ENCODE measurements around the gene CLEC14A.

Gene CLEC14A, protein sequence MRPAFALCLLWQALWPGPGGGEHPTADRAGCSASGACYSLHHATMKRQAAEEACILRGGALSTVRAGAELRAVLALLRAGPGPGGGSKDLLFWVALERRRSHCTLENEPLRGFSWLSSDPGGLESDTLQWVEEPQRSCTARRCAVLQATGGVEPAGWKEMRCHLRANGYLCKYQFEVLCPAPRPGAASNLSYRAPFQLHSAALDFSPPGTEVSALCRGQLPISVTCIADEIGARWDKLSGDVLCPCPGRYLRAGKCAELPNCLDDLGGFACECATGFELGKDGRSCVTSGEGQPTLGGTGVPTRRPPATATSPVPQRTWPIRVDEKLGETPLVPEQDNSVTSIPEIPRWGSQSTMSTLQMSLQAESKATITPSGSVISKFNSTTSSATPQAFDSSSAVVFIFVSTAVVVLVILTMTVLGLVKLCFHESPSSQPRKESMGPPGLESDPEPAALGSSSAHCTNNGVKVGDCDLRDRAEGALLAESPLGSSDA

GRCh38 chr14:38255673-38256532, at the start of gene CLEC14A:
TSS of gene CLEC14A (minus strand) at chr14:38256093. CDS start at chr14:38256022, 71 bp downstream.
- no peak for TF ChIP-seq POLR2A (IDR thresholded peaks at IDR 0.05; ENCODE audit: low read depth, low read length)
- no peak for DNase-seq (ENCODE audit: insufficient read length, low spot score)
- no peak for FAIRE-seq

DNA sequence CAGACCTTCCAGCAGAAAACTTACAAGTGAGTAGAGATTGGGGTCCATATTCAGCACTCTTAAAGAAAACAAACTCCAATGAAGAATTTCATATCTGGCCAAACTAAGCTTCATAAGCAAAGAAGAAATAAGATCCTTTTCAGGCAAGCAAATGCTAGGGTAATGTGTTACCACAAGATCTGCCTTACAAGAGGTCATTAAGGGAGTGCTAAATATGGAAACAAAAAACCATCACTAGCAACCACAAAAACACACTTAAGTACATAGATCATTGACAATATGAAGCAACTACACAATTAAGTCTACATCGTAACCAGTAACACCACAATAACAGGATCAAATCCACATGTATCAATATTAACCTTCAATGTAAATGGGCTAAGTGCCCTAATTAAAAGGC, 47.1 kb upstream of the CLEC14A start:
- FAIRE-seq (no peak), DNase-seq (ENCODE audit: insufficient read length, low spot score) (no peak)
- no peak for TF ChIP-seq POLR2A (IDR thresholded peaks at IDR 0.05; ENCODE audit: low read depth, low read length)

- no peak for TF ChIP-seq POLR2A (IDR thresholded peaks at IDR 0.05; ENCODE audit: low read depth, low read length)
- DNase-seq (ENCODE audit: insufficient read length, low spot score) (no peak), FAIRE-seq (no peak)
Observed at GRCh38 chr14:38302034-38302433, 46.1 kb upstream of the CLEC14A start.

DNA sequence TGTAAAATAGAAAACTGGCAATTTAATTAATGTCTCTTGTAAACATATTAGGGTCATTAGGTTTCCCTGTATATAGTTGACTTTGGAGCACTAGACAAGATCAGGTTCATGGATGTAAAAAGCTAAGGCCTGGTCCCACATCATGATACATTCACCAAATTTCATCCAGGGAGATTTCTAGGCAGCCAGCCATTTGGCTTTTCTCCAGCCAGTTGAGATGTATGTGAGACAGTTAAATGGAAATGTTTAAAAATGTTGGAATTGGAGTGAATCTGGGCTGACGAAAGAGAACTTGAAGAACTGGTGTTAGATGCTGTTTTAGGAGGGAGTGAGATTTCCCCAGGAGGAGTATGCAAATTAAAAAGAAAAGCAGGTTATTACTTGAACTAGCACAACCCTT, 41.8 kb upstream of the CLEC14A start:
- TF ChIP-seq POLR2A (IDR thresholded peaks at IDR 0.05; ENCODE audit: low read depth, low read length): no peak
- no peak for FAIRE-seq
- DNase-seq (ENCODE audit: insufficient read length, low spot score): no peak

DNA sequence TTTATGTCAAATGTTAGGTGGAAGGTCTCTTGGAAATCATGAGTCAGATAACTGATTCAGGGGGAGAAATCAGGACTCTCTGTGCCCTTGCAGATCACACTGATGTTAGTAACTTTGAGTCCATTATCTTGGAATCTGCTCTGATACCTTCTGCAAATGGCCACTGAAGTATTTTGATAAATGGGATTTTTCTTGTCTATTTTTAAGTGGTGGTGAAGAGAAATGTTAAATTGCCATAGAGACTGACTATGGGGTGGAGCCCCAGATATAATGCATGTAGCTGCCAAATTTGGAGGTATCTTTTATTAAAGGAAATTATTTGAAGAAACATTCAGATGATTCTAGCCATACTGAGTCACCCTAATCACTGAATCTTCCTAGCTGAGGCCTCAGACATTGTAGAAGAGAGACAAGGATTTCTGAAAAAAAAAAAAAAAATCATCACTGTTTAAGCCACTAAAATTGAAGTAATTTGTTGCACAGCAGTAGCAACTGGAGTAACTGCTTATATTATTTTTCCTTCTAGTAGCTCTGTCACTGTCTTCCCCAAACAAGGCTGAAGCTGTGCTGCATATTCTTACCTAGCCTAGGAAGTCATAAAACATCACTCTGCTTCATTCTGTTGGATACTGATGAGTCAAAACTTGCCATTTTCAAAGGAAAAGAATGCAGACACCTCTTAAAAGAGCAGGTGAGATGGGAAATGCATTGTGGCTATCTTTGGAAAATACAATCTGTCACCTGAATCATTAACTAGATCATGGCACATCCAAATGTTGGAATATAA, 36.0 kb upstream of the CLEC14A start:
- no peak for TF ChIP-seq POLR2A (IDR thresholded peaks at IDR 0.05; ENCODE audit: low read depth, low read length)
- FAIRE-seq: no peak

DNA sequence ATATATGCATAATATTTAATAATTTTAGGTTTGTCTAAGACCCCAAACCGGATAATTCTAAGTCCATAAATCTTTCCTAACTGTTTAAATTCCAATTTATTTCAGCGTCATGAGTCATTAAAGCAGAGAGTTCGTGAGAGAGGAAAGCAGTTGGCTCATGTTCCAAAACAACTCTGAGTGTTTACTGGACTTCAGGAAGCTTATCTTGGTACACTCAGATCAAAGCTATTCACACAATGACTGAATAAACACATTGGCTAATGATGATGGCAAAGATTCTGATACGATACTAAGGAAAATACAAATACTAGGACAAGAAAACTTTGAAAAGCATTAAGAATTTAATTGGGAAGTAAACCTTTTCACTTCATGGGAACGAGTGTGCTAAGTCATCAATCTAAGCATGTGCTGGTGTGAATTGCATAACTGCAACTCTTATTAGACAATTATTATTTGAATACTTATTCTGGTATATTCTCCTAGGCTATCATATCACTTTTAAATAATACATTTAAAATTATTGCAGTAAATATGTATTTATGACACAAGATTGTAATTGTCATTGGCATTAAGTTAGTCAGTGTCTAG, 34.8 kb upstream of the CLEC14A start:
- DNase-seq (ENCODE audit: insufficient read length, low spot score) (peak; percentile 5), FAIRE-seq (no peak)
- TF ChIP-seq POLR2A (IDR thresholded peaks at IDR 0.05; ENCODE audit: low read depth, low read length): no peak

More for the DNA sequence above, 36.0 kb upstream of the CLEC14A start:
- no peak for DNase-seq (ENCODE audit: insufficient read length, low spot score)

- DNase-seq (ENCODE audit: insufficient read length, low spot score) (no peak), FAIRE-seq (no peak)
- TF ChIP-seq POLR2A (IDR thresholded peaks at IDR 0.05; ENCODE audit: low read depth, low read length): no peak
Observed at GRCh38 chr14:38286452-38286851, 30.6 kb upstream of the CLEC14A start.

- TF ChIP-seq POLR2A (IDR thresholded peaks at IDR 0.05; ENCODE audit: low read depth, low read length): no peak
- DNase-seq (ENCODE audit: insufficient read length, low spot score) (no peak), FAIRE-seq (no peak)
Observed at GRCh38 chr14:38285962-38286361, 30.1 kb upstream of the CLEC14A start.

DNA sequence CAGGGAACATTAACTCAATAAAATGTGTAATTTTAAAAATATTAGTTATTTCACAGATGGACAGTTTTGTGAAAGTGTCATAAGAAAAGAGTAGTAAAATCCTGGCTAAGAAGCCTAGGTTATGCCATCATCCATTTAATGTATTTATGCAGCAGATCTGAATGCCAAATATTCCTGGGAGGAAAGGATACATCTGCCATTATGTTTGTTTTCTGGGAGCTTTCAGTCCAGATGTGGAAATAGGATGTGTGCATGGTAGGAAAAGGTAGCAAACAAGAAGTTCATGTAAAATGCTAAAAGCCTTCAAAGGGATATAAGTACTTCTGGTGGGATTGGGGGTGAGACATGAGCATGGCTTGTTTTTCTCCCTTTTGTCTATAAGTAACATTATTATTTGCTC, 27.0 kb upstream of the CLEC14A start:
- FAIRE-seq (no peak), DNase-seq (ENCODE audit: insufficient read length, low spot score) (no peak)
- no peak for TF ChIP-seq POLR2A (IDR thresholded peaks at IDR 0.05; ENCODE audit: low read depth, low read length)

- no peak for FAIRE-seq
- DNase-seq (ENCODE audit: insufficient read length, low spot score): no peak
- no peak for TF ChIP-seq POLR2A (IDR thresholded peaks at IDR 0.05; ENCODE audit: low read depth, low read length)
Observed at GRCh38 chr14:38280081-38280480, 24.2 kb upstream of the CLEC14A start.

DNA sequence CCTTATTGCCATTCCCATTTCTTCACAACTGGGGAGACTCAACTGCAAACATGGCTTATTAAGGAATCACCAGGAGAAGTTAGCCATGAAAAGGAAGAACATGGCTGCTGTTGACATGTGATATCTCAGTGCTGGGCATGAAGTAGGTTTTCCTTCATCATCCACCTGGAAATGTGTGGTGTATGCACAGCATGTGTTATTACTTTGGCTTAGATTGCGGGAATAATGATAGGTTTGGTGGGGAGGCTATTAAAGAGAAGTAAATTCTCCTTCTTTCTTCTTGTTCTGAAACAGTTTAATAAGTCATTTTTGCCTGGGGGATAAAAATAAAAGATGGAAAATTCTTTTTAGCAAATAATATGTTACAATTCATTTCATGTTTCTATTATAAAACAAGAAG, 23.7 kb upstream of the CLEC14A start:
- FAIRE-seq (no peak), DNase-seq (ENCODE audit: insufficient read length, low spot score) (no peak)
- TF ChIP-seq POLR2A (IDR thresholded peaks at IDR 0.05; ENCODE audit: low read depth, low read length): no peak

DNA sequence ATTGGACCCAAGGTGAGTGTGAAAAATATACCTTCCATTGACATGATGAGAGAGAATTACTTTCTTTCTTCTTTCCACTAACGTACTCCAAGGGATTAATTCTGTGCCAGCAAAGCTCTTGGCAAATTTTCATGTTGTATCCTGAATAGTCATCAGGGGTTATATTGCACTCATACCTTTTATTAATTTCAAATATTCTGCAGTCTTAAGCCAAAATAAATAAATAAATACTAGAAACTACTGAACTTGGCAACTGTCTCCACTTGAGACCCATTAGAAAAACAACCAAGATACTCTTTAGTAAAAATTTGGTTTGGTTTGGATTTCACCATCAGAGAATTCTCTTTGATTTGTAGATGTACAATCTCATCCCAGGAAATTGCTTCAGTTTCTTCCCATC, 22.1 kb upstream of the CLEC14A start:
- no peak for TF ChIP-seq POLR2A (IDR thresholded peaks at IDR 0.05; ENCODE audit: low read depth, low read length)
- FAIRE-seq (no peak), DNase-seq (ENCODE audit: insufficient read length, low spot score) (no peak)

- DNase-seq (ENCODE audit: insufficient read length, low spot score) (no peak), FAIRE-seq (no peak)
- no peak for TF ChIP-seq POLR2A (IDR thresholded peaks at IDR 0.05; ENCODE audit: low read depth, low read length)
Observed at GRCh38 chr14:38262844-38263243, 7.0 kb upstream of the CLEC14A start.

All from H54 (cell line).